Activated naive CD8-positive, alpha-beta T cell treated with anti-CD3 and anti-CD28 coated beads for 36 hours (primary cell): ENCODE results near the gene GRID1. TPM values are rescaled to one million over a fixed set of nuclear protein-coding genes. Genes with fewer than 3 reads are reported as not detected.

Source experiments
- DNase-seq: peaks from one replicate; pipeline ENCODE4 v3.0.0; 2021
- H3K27ac Mint-ChIP-seq: one replicate; pipeline ENCODE4 v1.8.0; 2022; ENCODE audit warnings: mild to moderate bottlenecking, moderate library complexity, mixed read lengths
- H3K27me3 Mint-ChIP-seq: one replicate; pipeline ENCODE4 v1.8.0; 2022; ENCODE audit warnings: mild to moderate bottlenecking, mixed read lengths
- H3K36me3 Mint-ChIP-seq: one replicate; pipeline ENCODE4 v1.8.0; 2021; ENCODE audit warnings: mild to moderate bottlenecking, mixed read lengths
- H3K4me1 Mint-ChIP-seq: one replicate; pipeline ENCODE4 v1.8.0; 2021; ENCODE audit warnings: mixed read lengths
- H3K4me3 Mint-ChIP-seq: one replicate; pipeline ENCODE4 v1.8.0; 2022; ENCODE audit warnings: mild to moderate bottlenecking, moderate library complexity, mixed read lengths
- H3K9me3 Mint-ChIP-seq: one replicate; pipeline ENCODE4 v1.8.0; 2022; ENCODE audit warnings: mixed read lengths
- total RNA-seq, 2 experiments: library from RNA; stranded (reverse); gene quantifications; one replicate each; pipeline ENCODE4 v1.2.3, GENCODE V29; 2021

The GRID1 gene
- total RNA-seq, 2 experiments from 2014 or later, result not detected

- Mint-ChIP-seq H3K4me3 (no peak overlapping the region), H3K4me1 (no peaks in the 10 kb centered on the region), H3K27me3 (peaks cover 6% of the 10 kb centered on the region), H3K9me3 (no peaks in the 10 kb centered on the region), H3K36me3 (no peaks in the 10 kb centered on the region), H3K27ac (no peak overlapping the region)
- no peak for DNase-seq
Measured at GRCh38 chr10:86287110-86287793, 79.3 kb downstream of the GRID1 start.

- DNase-seq, result no peak
- H3K27me3 Mint-ChIP-seq, result peaks cover 6% of the 10 kb centered on the region
- H3K4me3 Mint-ChIP-seq, result no peak overlapping the region
- H3K27ac Mint-ChIP-seq, result no peak overlapping the region
- no peaks in the 10 kb centered on the region for H3K4me1 Mint-ChIP-seq
- H3K36me3 Mint-ChIP-seq, result no peaks in the 10 kb centered on the region
- H3K9me3 Mint-ChIP-seq, result no peaks in the 10 kb centered on the region
Measured at GRCh38 chr10:86286236-86287109, 80.1 kb downstream of the GRID1 start.

GRCh38 chr10:86285136-86285790, 81.3 kb downstream of the GRID1 start:
- DNase-seq, result no peak
- Mint-ChIP-seq H3K27ac (no peak overlapping the region), H3K4me3 (no peak overlapping the region), H3K36me3 (no peaks in the 10 kb centered on the region), H3K4me1 (no peaks in the 10 kb centered on the region), H3K27me3 (peaks cover 6% of the 10 kb centered on the region), H3K9me3 (no peaks in the 10 kb centered on the region)

- DNase-seq, result no peak
- Mint-ChIP-seq H3K4me1 (no peaks in the 10 kb centered on the region), H3K36me3 (no peaks in the 10 kb centered on the region), H3K27me3 (peaks cover 6% of the 10 kb centered on the region), H3K9me3 (no peaks in the 10 kb centered on the region), H3K27ac (no peak overlapping the region), H3K4me3 (no peak overlapping the region)
Measured at GRCh38 chr10:86284355-86285105, 82.1 kb downstream of the GRID1 start.

GRCh38 chr10:86283466-86284287, 82.9 kb downstream of the GRID1 start:
- Mint-ChIP-seq H3K9me3 (no peaks in the 10 kb centered on the region), H3K27me3 (peaks cover 6% of the 10 kb centered on the region), H3K4me1 (no peaks in the 10 kb centered on the region), H3K4me3 (no peak overlapping the region), H3K36me3 (no peaks in the 10 kb centered on the region), H3K27ac (no peak overlapping the region)
- no peak for DNase-seq

GRCh38 chr10:86282664-86283465, 83.7 kb downstream of the GRID1 start:
- DNase-seq, result no peak
- Mint-ChIP-seq H3K4me1 (no peaks in the 10 kb centered on the region), H3K4me3 (no peak overlapping the region), H3K27me3 (peaks cover 6% of the 10 kb centered on the region), H3K27ac (no peak overlapping the region), H3K9me3 (peaks cover 2% of the 10 kb centered on the region), H3K36me3 (no peaks in the 10 kb centered on the region)

GRCh38 chr10:86281396-86281795, 85.2 kb downstream of the GRID1 start:
- Mint-ChIP-seq H3K9me3 (peaks cover 6% of the 10 kb centered on the region), H3K36me3 (no peaks in the 10 kb centered on the region), H3K4me1 (no peaks in the 10 kb centered on the region), H3K27me3 (peaks cover 6% of the 10 kb centered on the region), H3K27ac (no peak overlapping the region), H3K4me3 (no peak overlapping the region)
- DNase-seq, result no peak

- no peak for DNase-seq
- Mint-ChIP-seq H3K36me3 (no peaks in the 10 kb centered on the region), H3K4me3 (no peak overlapping the region), H3K4me1 (no peaks in the 10 kb centered on the region), H3K27ac (no peak overlapping the region), H3K9me3 (peaks cover 8% of the 10 kb centered on the region), H3K27me3 (peaks cover 11% of the 10 kb centered on the region)
Measured at GRCh38 chr10:86269332-86269731, 97.3 kb downstream of the GRID1 start.

- Mint-ChIP-seq H3K4me1 (peaks cover 3% of the 10 kb centered on the region), H3K27me3 (peaks cover 27% of the 10 kb centered on the region), H3K9me3 (peaks cover 5% of the 10 kb centered on the region), H3K4me3 (no peak overlapping the region), H3K27ac (no peak overlapping the region), H3K36me3 (no peaks in the 10 kb centered on the region)
- no peak for DNase-seq
Measured at GRCh38 chr10:86267286-86268195, 99.1 kb downstream of the GRID1 start.

GRCh38 chr10:86266446-86267242, 100.0 kb downstream of the GRID1 start:
- H3K27ac Mint-ChIP-seq, result no peak overlapping the region
- peaks cover 5% of the 10 kb centered on the region for H3K9me3 Mint-ChIP-seq
- H3K36me3 Mint-ChIP-seq, result no peaks in the 10 kb centered on the region
- H3K4me1 Mint-ChIP-seq, result peaks cover 3% of the 10 kb centered on the region
- no peak overlapping the region for H3K4me3 Mint-ChIP-seq
- H3K27me3 Mint-ChIP-seq, result peaks cover 29% of the 10 kb centered on the region
- no peak for DNase-seq

- H3K27me3 Mint-ChIP-seq, result peaks cover 29% of the 10 kb centered on the region
- no peak overlapping the region for H3K4me3 Mint-ChIP-seq
- no peaks in the 10 kb centered on the region for H3K36me3 Mint-ChIP-seq
- H3K4me1 Mint-ChIP-seq, result peaks cover 3% of the 10 kb centered on the region
- H3K9me3 Mint-ChIP-seq, result no peaks in the 10 kb centered on the region
- DNase-seq, result no peak
- no peak overlapping the region for H3K27ac Mint-ChIP-seq
Measured at GRCh38 chr10:86265895-86266259, 100.7 kb downstream of the GRID1 start.

GRCh38 chr10:86265236-86265894, 101.2 kb downstream of the GRID1 start:
- peaks cover 29% of the 10 kb centered on the region for H3K27me3 Mint-ChIP-seq
- DNase-seq, result no peak
- H3K36me3 Mint-ChIP-seq, result no peaks in the 10 kb centered on the region
- H3K27ac Mint-ChIP-seq, result no peak overlapping the region
- H3K4me3 Mint-ChIP-seq, result no peak overlapping the region
- H3K4me1 Mint-ChIP-seq, result peaks cover 3% of the 10 kb centered on the region
- no peaks in the 10 kb centered on the region for H3K9me3 Mint-ChIP-seq
